SK-N-SH (cell line): ENCODE data around the gene PRKD2. TPM values are rescaled to one million over a fixed set of nuclear protein-coding genes. Genes with fewer than 3 reads are reported as not detected.

ENCODE experiments used
- CTCF ChIA-PET: fragments of 300-600, 350-600 bp; formaldehyde crosslinking; extraction: SDS; loops from one replicate; lab custom pipeline; 2021; lab: Yijun Ruan, JAX
- POLR2A ChIA-PET: fragments of 350-600 bp; sonication (Branson Sonifier 250); formaldehyde crosslinking; extraction: SDS; loops from one replicate; lab custom pipeline; 2020; ENCODE audit warnings: antibody characterized with exemption, inconsistent platforms; lab: Yijun Ruan, JAX
- DNase-seq: peaks from one replicate; pipeline ENCODE4 v3.0.0; 2012
- H2AFZ ChIP-seq: fragments of 200-600 bp; sonication (generic); 2 replicates; pipeline ENCODE4 v1.8.1; 2016; ENCODE audit warnings: antibody characterized with exemption, mild to moderate bottlenecking, low read depth
- H3F3A ChIP-seq: fragments of 200-600 bp; sonication (generic); replicated peaks from 2 replicates; pipeline ENCODE3; 2016; ENCODE audit warnings: antibody characterized with exemption, mild to moderate bottlenecking; ENCODE audit not compliant: insufficient read depth
- H3K27ac ChIP-seq, 2 experiments: fragments of 200-500 bp in 1 of 2; fragments of 200-600 bp in 1 of 2; sonication (Bioruptor generic) in 1 of 2; sonication (generic), shearing (Covaris generic) in 1 of 2; 2 replicates each; pipeline versions ENCODE4 v1.5.1 to v1.6.1; 2014 to 2016; ENCODE audit warnings: low read depth in 2 of 2, inconsistent platforms in 1 of 2, low read length in 1 of 2, mild to moderate bottlenecking in 1 of 2, mixed read lengths in 1 of 2
- H3K27me3 ChIP-seq: fragments of 200-600 bp; sonication (generic), shearing (Covaris generic); 2 replicates; pipeline ENCODE4 v1.6.1; 2016; ENCODE audit warnings: mixed run types; ENCODE audit not compliant: insufficient read depth
- H3K36me3 ChIP-seq, 2 experiments: fragments of 200-500 bp in 1 of 2; fragments of 200-600 bp in 1 of 2; sonication (Bioruptor generic) in 1 of 2; sonication (generic) in 1 of 2; replicated peaks in 1 of 2; 2 replicates each; pipeline versions ENCODE3 to v1.5.1; 2014 to 2016; ENCODE audit warnings: low read length in 1 of 2, mild to moderate bottlenecking in 1 of 2; ENCODE audit not compliant: insufficient read depth in 2 of 2, control insufficient read depth in 1 of 2
- H3K4me1 ChIP-seq, 2 experiments: fragments of 200-500 bp in 1 of 2; fragments of 200-600 bp in 1 of 2; sonication (Bioruptor generic) in 1 of 2; sonication (generic), shearing (Covaris generic) in 1 of 2; 2 replicates each; pipeline versions ENCODE4 v1.5.1 to v1.6.1; 2014 to 2016; ENCODE audit warnings: low read depth in 1 of 2, low read length in 1 of 2, mixed run types in 1 of 2; ENCODE audit not compliant: insufficient read depth in 2 of 2, control insufficient read depth in 1 of 2
- H3K4me2 ChIP-seq: fragments of 200-600 bp; sonication (generic), shearing (Covaris generic); 2 replicates; pipeline ENCODE4 v1.6.1; 2017; ENCODE audit warnings: mixed run types
- H3K4me3 ChIP-seq, 2 experiments: fragments of 200-500 bp in 1 of 2; fragments of 200-600 bp in 1 of 2; sonication (Bioruptor generic) in 1 of 2; sonication (generic), shearing (Covaris generic) in 1 of 2; 2 replicates each; pipeline versions ENCODE4 v1.5.1 to v1.8.1; 2014 to 2016; ENCODE audit warnings: low read depth in 2 of 2, inconsistent platforms in 1 of 2, low read length in 1 of 2, mild to moderate bottlenecking in 1 of 2, mixed read lengths in 1 of 2, moderate library complexity in 1 of 2
- H3K79me2 ChIP-seq: fragments of 200-600 bp; sonication (generic); 2 replicates; pipeline ENCODE4 v1.8.1; 2017; ENCODE audit warnings: mild to moderate bottlenecking; ENCODE audit not compliant: insufficient read depth
- H3K9ac ChIP-seq: fragments of 200-600 bp; sonication (generic); 2 replicates; pipeline ENCODE4 v1.6.1; 2017; ENCODE audit warnings: mixed run types
- H3K9me2 ChIP-seq: fragments of 200-600 bp; sonication (generic); 2 replicates; pipeline ENCODE4 v1.6.1; 2017; ENCODE audit warnings: mixed run types
- H3K9me3 ChIP-seq: fragments of 200-600 bp; sonication (generic); 2 replicates; pipeline ENCODE4 v1.6.1; 2017; ENCODE audit warnings: mixed run types, mild to moderate bottlenecking, moderate library complexity
- H4K20me1 ChIP-seq: fragments of 200-600 bp; sonication (generic); 2 replicates; pipeline ENCODE4 v1.6.1; 2017; ENCODE audit warnings: mild to moderate bottlenecking, mixed run types; ENCODE audit not compliant: insufficient read depth
- ELF1 ChIP-seq: IDR thresholded peaks from 2 replicates; pipeline ENCODE4 v1.4.0; 2012
- EP300 ChIP-seq, 2 experiments: IDR thresholded peaks; 2 replicates each; pipeline versions ENCODE4 v1.4.0 to v1.6.1; 2012; ENCODE audit warnings: borderline replicate concordance in 1 of 2, low read depth in 1 of 2, low read length in 1 of 2
- FOSL2 ChIP-seq: IDR thresholded peaks from 2 replicates; pipeline ENCODE4 v1.4.0; 2012; ENCODE audit warnings: low read depth, mild to moderate bottlenecking, moderate library complexity, borderline replicate concordance
- GABPA ChIP-seq: IDR thresholded peaks from 2 replicates; pipeline ENCODE4 v1.4.0; 2012; ENCODE audit warnings: low read depth, mild to moderate bottlenecking
- GATA2 ChIP-seq: sonication (generic); formaldehyde crosslinking; IDR thresholded peaks from 2 replicates; pipeline ENCODE4 v1.5.0; 2020; ENCODE audit warnings: mild to moderate bottlenecking, missing genetic modification reagents
- IRF3 ChIP-seq: fragments of 150-350 bp; IDR thresholded peaks from 2 replicates; pipeline ENCODE4 v1.6.1; 2016; ENCODE audit warnings: mild to moderate bottlenecking, low read depth, low read length
- JUND ChIP-seq: IDR thresholded peaks from 2 replicates; pipeline ENCODE4 v1.4.0; 2012
- NFIC ChIP-seq: IDR thresholded peaks from 2 replicates; pipeline ENCODE4 v1.4.0; 2012; ENCODE audit warnings: borderline replicate concordance
- RAD21 ChIP-seq: IDR thresholded peaks from 2 replicates; pipeline ENCODE4 v1.6.1; 2012; ENCODE audit warnings: mild to moderate bottlenecking, low read length
- RFX5 ChIP-seq: IDR thresholded peaks from 2 replicates; pipeline ENCODE4 v1.6.1; 2012; ENCODE audit warnings: mild to moderate bottlenecking, improper control_type of control experiment, low read length
- RXRA ChIP-seq: IDR thresholded peaks from 2 replicates; pipeline ENCODE4 v1.4.0; 2012; ENCODE audit warnings: low read depth, mild to moderate bottlenecking, borderline replicate concordance
- SIN3A ChIP-seq: IDR thresholded peaks from 2 replicates; pipeline ENCODE4 v1.6.1; 2012; ENCODE audit warnings: low read depth, mild to moderate bottlenecking, low read length, moderate library complexity, borderline replicate concordance
- SMC3 ChIP-seq: IDR thresholded peaks from 2 replicates; pipeline ENCODE4 v1.6.1; 2012; ENCODE audit warnings: low read depth, low read length, improper control_type of control experiment
- TCF12 ChIP-seq: IDR thresholded peaks from 2 replicates; pipeline ENCODE4 v1.4.0; 2012
- TEAD4 ChIP-seq: IDR thresholded peaks from 2 replicates; pipeline ENCODE4 v1.4.0; 2012; ENCODE audit warnings: mild to moderate bottlenecking, borderline replicate concordance; ENCODE audit not compliant: insufficient read depth
- USF2 ChIP-seq: fragments of 150-350 bp; IDR thresholded peaks from 2 replicates; pipeline ENCODE4 v1.6.1; 2017; ENCODE audit warnings: antibody characterized with exemption, low read length, low read depth, borderline replicate concordance
- YY1 ChIP-seq: IDR thresholded peaks from 2 replicates; pipeline ENCODE4 v1.4.0; 2012; ENCODE audit warnings: low read depth, mild to moderate bottlenecking
- ZBTB33 ChIP-seq: IDR thresholded peaks from 2 replicates; pipeline ENCODE4 v1.4.0; 2012; ENCODE audit warnings: low read depth, borderline replicate concordance
- WGBS: methylation state at CpG from one replicate; pipeline ENCODE4 v1.1.6; 2017; ENCODE audit warnings: low lambda C conversion rate; 5-methylcytosine and 5-hydroxymethylcytosine counted together
- polyA plus RNA-seq, 3 experiments: library from polyadenylated mRNA; depleted of rRNA; stranded (reverse); fragments of >200 nt; gene quantifications; 2 replicates each; pipeline ENCODE4 v1.2.3, GENCODE V29; 2012
- TF ChIP-seq, protein P1 (sequence below): IDR thresholded peaks from 2 replicates; pipeline ENCODE4; 2012
- TF ChIP-seq, protein P2 (sequence below): IDR thresholded peaks from 2 replicates; pipeline ENCODE4 v1.4.0; 2012; ENCODE audit warnings: low read depth

Gene PRKD2
- polyA plus RNA-seq, 1 of the 3 experiments (the other 2 are of a cell fraction) = 21.4 TPM

DNA sequence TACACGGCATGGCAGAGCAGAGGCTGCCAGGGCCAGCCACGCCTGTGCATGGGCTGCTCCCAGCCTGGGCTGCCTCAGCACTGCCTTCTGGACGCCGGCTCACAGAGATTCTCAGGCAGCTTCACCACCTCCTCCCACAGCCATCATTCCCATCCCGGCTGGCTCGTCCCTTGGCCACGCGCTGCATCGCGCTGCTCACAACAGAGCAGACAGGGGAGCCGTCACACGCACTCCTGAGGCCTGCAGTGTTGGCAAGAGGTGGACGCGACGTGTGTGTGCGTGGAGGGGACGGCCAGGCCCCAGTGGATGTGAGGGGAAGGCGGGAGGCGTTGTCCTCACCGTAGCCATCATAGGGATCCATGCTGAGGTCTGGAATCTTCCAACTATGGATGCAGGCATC is 7.6 kb upstream of the PRKD2 start:
- no peak overlapping the region for H3K27ac ChIP-seq
- no peak for DNase-seq
- no peaks in the 10 kb centered on the region for H3F3A ChIP-seq
- no peaks in the 10 kb centered on the region for H3K27me3 ChIP-seq
- no peaks in the 10 kb centered on the region for H3K9me2 ChIP-seq
- no peak for TF ChIP-seq NFIC
- TF ChIP-seq, protein P1, sequence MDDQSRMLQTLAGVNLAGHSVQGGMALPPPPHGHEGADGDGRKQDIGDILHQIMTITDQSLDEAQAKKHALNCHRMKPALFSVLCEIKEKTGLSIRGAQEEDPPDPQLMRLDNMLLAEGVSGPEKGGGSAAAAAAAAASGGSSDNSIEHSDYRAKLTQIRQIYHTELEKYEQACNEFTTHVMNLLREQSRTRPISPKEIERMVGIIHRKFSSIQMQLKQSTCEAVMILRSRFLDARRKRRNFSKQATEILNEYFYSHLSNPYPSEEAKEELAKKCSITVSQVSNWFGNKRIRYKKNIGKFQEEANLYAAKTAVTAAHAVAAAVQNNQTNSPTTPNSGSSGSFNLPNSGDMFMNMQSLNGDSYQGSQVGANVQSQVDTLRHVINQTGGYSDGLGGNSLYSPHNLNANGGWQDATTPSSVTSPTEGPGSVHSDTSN = no peak
- no peak for TF ChIP-seq SMC3
- TF ChIP-seq ELF1 = no peak
- TF ChIP-seq RXRA = no peak
- TF ChIP-seq FOSL2 = no peak
- no peak for TF ChIP-seq IRF3
- TF ChIP-seq GATA2 (CRISPR knock-in tag) = no peak
- TF ChIP-seq, protein P2, sequence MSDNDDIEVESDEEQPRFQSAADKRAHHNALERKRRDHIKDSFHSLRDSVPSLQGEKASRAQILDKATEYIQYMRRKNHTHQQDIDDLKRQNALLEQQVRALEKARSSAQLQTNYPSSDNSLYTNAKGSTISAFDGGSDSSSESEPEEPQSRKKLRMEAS = no peak
- TF ChIP-seq USF2 = no peak
- no peak for TF ChIP-seq GABPA
- no peak for TF ChIP-seq TCF12
- no peak for TF ChIP-seq YY1
- no peak for TF ChIP-seq TEAD4
- TF ChIP-seq JUND = no peak
- H3K4me1 ChIP-seq = peaks cover 0 to 3% of the 10 kb centered on the region in 2 experiments; a peak in 1 of 4 replicates
- H3K9ac ChIP-seq = no peak overlapping the region
- H3K4me2 ChIP-seq = no peak overlapping the region
- H4K20me1 ChIP-seq = peaks cover 18% of the 10 kb centered on the region
- no peak overlapping the region for H3K4me3 ChIP-seq
- no peaks in the 10 kb centered on the region for H3K9me3 ChIP-seq
- H2AFZ ChIP-seq = no peak overlapping the region
- H3K79me2 ChIP-seq = peaks cover 15% of the 10 kb centered on the region; the same call in 1 of the 2 replicates
- WGBS = 91% methylated on average over 20 of the region's 20 CpGs
- ChIA-PET CTCF (interaction anchor here (0.9 to 1.8 kb wide), 3 partner anchors 17 to 63 kb away, joined by 3 to 7 read pairs (median 4); partner anchors contain the start of gene DACT3), POLR2A (no interaction called here)
- peaks cover 20 to 90% of the 10 kb centered on the region in 2 experiments for H3K36me3 ChIP-seq

DNA sequence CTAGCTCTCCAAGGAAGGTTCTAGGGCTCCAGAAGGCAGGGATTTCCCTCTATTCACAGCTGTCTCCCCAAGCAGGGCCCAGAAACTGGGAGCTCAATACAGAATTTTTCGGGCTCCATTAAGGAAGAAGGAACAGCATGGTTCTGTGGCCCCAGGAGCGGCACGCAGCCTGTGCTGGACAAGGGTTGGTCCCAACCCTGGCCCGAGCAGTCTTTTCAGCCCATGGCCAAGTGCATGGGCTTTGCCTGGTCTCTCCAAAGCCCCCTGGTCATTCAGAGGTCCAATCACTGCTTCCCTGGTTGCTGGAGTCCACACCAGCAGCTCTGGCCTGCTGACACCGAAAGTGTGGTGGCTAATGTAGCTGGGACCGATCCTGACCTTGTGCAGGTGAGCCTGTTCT is 6.6 kb upstream of the PRKD2 start:
- Histone ChIP-seq H3K4me1 (no peaks in the 10 kb centered on the region), H3F3A (peaks cover 7% of the 10 kb centered on the region), H4K20me1 (peaks cover 8% of the 10 kb centered on the region), H3K36me3 (peaks cover 19 to 87% of the 10 kb centered on the region in 2 experiments), H2AFZ (no peak overlapping the region), H3K27ac (no peak overlapping the region), H3K4me2 (no peak overlapping the region), H3K9me3 (no peaks in the 10 kb centered on the region), H3K4me3 (no peak overlapping the region), H3K9ac (no peak overlapping the region), H3K9me2 (no peaks in the 10 kb centered on the region), H3K79me2 (peaks cover 10% of the 10 kb centered on the region; the same call in 1 of the 2 replicates), H3K27me3 (no peaks in the 10 kb centered on the region)
- 92% methylated on average over 2 of the region's 6 CpGs for WGBS
- ChIA-PET POLR2A (no interaction called here), CTCF (interaction anchor here (1.0 to 1.8 kb wide), 4 partner anchors 18 to 62 kb away, joined by 4 to 8 read pairs (median 6); partner anchors contain the start of gene DACT3)
- DNase-seq = no peak
- TF ChIP-seq IRF3 (no peak), RAD21 (no peak), FOSL2 (no peak), EP300 (IDR thresholded peaks at IDR 0.05; ENCODE audit: borderline replicate concordance in 1 of 2, low read depth in 1 of 2, low read length in 1 of 2) (no peak), GABPA (no peak), YY1 (no peak), RFX5 (no peak), SIN3A (no peak), TEAD4 (no peak), JUND (no peak), GATA2 (CRISPR knock-in tag) (no peak), ZBTB33 (no peak)
